Measurements from ENCODE around the gene ARID4B. TPM values are rescaled to one million over a fixed set of nuclear protein-coding genes. Genes with fewer than 3 reads are reported as not detected.

The ARID4B gene
- total RNA-seq, 1 experiment from 2014 or later: 28.3 TPM

GRCh38 chr1:235319255-235319654 is 8.7 kb downstream of the ARID4B start (continued):
- TF ChIP-seq, protein P1, sequence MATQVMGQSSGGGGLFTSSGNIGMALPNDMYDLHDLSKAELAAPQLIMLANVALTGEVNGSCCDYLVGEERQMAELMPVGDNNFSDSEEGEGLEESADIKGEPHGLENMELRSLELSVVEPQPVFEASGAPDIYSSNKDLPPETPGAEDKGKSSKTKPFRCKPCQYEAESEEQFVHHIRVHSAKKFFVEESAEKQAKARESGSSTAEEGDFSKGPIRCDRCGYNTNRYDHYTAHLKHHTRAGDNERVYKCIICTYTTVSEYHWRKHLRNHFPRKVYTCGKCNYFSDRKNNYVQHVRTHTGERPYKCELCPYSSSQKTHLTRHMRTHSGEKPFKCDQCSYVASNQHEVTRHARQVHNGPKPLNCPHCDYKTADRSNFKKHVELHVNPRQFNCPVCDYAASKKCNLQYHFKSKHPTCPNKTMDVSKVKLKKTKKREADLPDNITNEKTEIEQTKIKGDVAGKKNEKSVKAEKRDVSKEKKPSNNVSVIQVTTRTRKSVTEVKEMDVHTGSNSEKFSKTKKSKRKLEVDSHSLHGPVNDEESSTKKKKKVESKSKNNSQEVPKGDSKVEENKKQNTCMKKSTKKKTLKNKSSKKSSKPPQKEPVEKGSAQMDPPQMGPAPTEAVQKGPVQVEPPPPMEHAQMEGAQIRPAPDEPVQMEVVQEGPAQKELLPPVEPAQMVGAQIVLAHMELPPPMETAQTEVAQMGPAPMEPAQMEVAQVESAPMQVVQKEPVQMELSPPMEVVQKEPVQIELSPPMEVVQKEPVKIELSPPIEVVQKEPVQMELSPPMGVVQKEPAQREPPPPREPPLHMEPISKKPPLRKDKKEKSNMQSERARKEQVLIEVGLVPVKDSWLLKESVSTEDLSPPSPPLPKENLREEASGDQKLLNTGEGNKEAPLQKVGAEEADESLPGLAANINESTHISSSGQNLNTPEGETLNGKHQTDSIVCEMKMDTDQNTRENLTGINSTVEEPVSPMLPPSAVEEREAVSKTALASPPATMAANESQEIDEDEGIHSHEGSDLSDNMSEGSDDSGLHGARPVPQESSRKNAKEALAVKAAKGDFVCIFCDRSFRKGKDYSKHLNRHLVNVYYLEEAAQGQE (IDR thresholded peaks at IDR 0.05; ENCODE audit: low read depth): no peak
- TF ChIP-seq EGR1 (IDR thresholded peaks at IDR 0.05; ENCODE audit: low read depth): no peak
- no peak for TF ChIP-seq CBX3 (IDR thresholded peaks at IDR 0.05; ENCODE audit: low read depth)
- no peak for TF ChIP-seq TCF7L2 (IDR thresholded peaks at IDR 0.05; ENCODE audit: borderline replicate concordance, extremely low read depth, insufficient read depth, insufficient read length)

DNA sequence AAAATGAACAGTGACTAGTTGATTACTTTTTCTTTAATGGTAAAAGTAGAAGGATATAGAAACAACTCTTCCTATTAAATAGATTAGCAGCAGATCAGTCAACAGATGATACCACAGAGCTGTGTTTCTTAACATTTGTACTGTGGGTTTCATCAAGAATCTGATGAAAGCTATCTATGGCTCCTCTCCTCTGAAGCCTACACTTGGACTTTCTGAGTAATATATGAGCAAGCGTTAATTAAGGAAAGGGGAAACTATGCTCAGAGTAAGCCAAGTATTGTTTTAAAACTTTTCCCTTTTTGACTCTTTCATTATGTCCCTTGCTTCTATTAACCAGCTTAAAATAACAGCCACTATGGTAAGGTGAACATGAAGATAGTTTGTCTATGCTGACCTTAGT is 10.8 kb downstream of the ARID4B start:
- H4K20me1 ChIP-seq (ENCODE audit: insufficient read depth): peaks cover 6% of the 10 kb centered on the region; the same call in 1 of the 2 replicates
- H3K9me2 ChIP-seq (ENCODE audit: insufficient read depth): no peaks in the 10 kb centered on the region
- no peaks in the 10 kb centered on the region for H3K4me1 ChIP-seq (ENCODE audit: control insufficient read depth in 1 of 2, insufficient read depth in 2 of 2, low read length in 2 of 2)
- H3K36me3 ChIP-seq (ENCODE audit: control insufficient read depth in 1 of 2, insufficient read depth in 2 of 2, low read length in 2 of 2): 0 out of 4 replicates have a peak, but pooled peaks cover 2 to 3% of the 10 kb centered on the region in 2 experiments
- ChIA-PET CTCF (no interaction called here), POLR2A (interaction anchor here (1.2 kb wide), 1 partner anchor 11 kb away, joined by 3 read pairs; the partner anchor contains the start of genes ARID4B and GGPS1), RAD21 (ENCODE audit: low non-redundant PET in 1 of 2, low total read pairs in 2 of 2, uncharacterized antibody in 2 of 2, unreplicated experiment in 2 of 2) (no interaction called here)
- DNase-seq (ENCODE audit: low read depth, low spot score): no peak
- H2AFZ ChIP-seq (ENCODE audit: low read depth, low read length, poor library complexity, severe bottlenecking): no peak overlapping the region
- ATAC-seq: no peak
- no TSS peak for BruUV-seq (replicated peaks)
- H3K9me3 ChIP-seq (ENCODE audit: control insufficient read depth in 1 of 2, insufficient read depth in 1 of 2, low read depth in 1 of 2, low read length in 2 of 2): no peaks in the 10 kb centered on the region
- peaks cover 96% of the 10 kb centered on the region for H3K79me2 ChIP-seq (ENCODE audit: insufficient read depth, low read length)
- H3K27me3 ChIP-seq (ENCODE audit: insufficient read depth, low read length): no peaks in the 10 kb centered on the region
- no peak overlapping the region for H3K4me3 ChIP-seq (replicated peaks in 1 of 2; ENCODE audit: low read depth in 1 of 2, low read length in 2 of 2)
- intact Hi-C loops (cut with micrococcal nuclease): no loop called here
- no peak overlapping the region for H3K27ac ChIP-seq (ENCODE audit: low read depth, low read length)
- H3K9ac ChIP-seq (ENCODE audit: low read length): no peak overlapping the region
- no peak overlapping the region for H3K4me2 ChIP-seq (ENCODE audit: low read length)
- TF ChIP-seq POLR2A (IDR thresholded peaks at IDR 0.05; ENCODE audit: borderline replicate concordance, extremely low read depth, insufficient read depth, insufficient read length): no peak
- TF ChIP-seq ELF1 (IDR thresholded peaks at IDR 0.05; ENCODE audit: borderline replicate concordance, low read depth): no peak
- TF ChIP-seq ZFX (IDR thresholded peaks at IDR 0.05): no peak
- TF ChIP-seq, protein P2, sequence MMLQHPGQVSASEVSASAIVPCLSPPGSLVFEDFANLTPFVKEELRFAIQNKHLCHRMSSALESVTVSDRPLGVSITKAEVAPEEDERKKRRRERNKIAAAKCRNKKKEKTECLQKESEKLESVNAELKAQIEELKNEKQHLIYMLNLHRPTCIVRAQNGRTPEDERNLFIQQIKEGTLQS (IDR thresholded peaks at IDR 0.05): no peak
- TF ChIP-seq TCF7L2 (IDR thresholded peaks at IDR 0.05; ENCODE audit: borderline replicate concordance, extremely low read depth, insufficient read depth, insufficient read length): no peak
- TF ChIP-seq, protein P3, sequence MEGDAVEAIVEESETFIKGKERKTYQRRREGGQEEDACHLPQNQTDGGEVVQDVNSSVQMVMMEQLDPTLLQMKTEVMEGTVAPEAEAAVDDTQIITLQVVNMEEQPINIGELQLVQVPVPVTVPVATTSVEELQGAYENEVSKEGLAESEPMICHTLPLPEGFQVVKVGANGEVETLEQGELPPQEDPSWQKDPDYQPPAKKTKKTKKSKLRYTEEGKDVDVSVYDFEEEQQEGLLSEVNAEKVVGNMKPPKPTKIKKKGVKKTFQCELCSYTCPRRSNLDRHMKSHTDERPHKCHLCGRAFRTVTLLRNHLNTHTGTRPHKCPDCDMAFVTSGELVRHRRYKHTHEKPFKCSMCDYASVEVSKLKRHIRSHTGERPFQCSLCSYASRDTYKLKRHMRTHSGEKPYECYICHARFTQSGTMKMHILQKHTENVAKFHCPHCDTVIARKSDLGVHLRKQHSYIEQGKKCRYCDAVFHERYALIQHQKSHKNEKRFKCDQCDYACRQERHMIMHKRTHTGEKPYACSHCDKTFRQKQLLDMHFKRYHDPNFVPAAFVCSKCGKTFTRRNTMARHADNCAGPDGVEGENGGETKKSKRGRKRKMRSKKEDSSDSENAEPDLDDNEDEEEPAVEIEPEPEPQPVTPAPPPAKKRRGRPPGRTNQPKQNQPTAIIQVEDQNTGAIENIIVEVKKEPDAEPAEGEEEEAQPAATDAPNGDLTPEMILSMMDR (IDR thresholded peaks at IDR 0.05 in 2 of 3, conservative IDR thresholded peaks at IDR 0.05 in 1 of 3; ENCODE audit: borderline replicate concordance in 1 of 3, insufficient read depth in 1 of 3, low read depth in 2 of 3, low read length in 2 of 3): no peak
- no peak for TF ChIP-seq YY1 (IDR thresholded peaks at IDR 0.05; ENCODE audit: extremely low read depth, insufficient replicate concordance, low read depth, low read length)
- TF ChIP-seq CBX3 (IDR thresholded peaks at IDR 0.05; ENCODE audit: low read depth): no peak
- TF ChIP-seq ZBTB33 (IDR thresholded peaks at IDR 0.05; ENCODE audit: extremely low read depth, insufficient replicate concordance, low read length): no peak
- no peak for TF ChIP-seq EGR1 (IDR thresholded peaks at IDR 0.05; ENCODE audit: low read depth)
- no peak for TF ChIP-seq POLR2AphosphoS5 (IDR thresholded peaks at IDR 0.05; ENCODE audit: low read depth, low read length)
